Activated naive CD4-positive, alpha-beta T cell treated with anti-CD3 and anti-CD28 coated beads, Interleukin-2, amount 10 ng/mL, durations not matched to agents 7 days and 5 days (primary cell): Measurements from ENCODE around the gene LRP10.

ENCODE experiments used
- CTCF ChIA-PET: fragments of 350-600 bp; sonication (Branson Sonifier 250); formaldehyde crosslinking; loops from one replicate; lab custom pipeline; 2021; ENCODE audit warnings: antibody characterized with exemption; lab: Charles Lee
- DNase-seq: peaks from one replicate; pipeline ENCODE4 v3.0.0-alpha.2; 2020
- H3K27ac Mint-ChIP-seq: one replicate; pipeline ENCODE4 v1.8.0; 2021; ENCODE audit warnings: mild to moderate bottlenecking, moderate library complexity, mixed read lengths
- H3K27me3 Mint-ChIP-seq: one replicate; pipeline ENCODE4 v1.8.0; 2021; ENCODE audit warnings: mild to moderate bottlenecking, mixed read lengths
- H3K36me3 Mint-ChIP-seq: one replicate; pipeline ENCODE4 v1.8.0; 2021; ENCODE audit warnings: mixed read lengths
- H3K4me1 Mint-ChIP-seq: one replicate; pipeline ENCODE4 v1.8.0; 2021; ENCODE audit warnings: mixed read lengths
- H3K4me3 Mint-ChIP-seq: one replicate; pipeline ENCODE4 v1.8.0; 2021; ENCODE audit warnings: mild to moderate bottlenecking, moderate library complexity, mixed read lengths
- H3K9me3 Mint-ChIP-seq: one replicate; pipeline ENCODE4 v1.8.0; 2021; ENCODE audit warnings: mixed read lengths

The LRP10 gene

GRCh38 chr14:22882529-22883172 is 11.1 kb downstream of the LRP10 start:
- Mint-ChIP-seq H3K36me3 (peaks cover 16% of the 10 kb centered on the region), H3K4me3 (no peak overlapping the region), H3K4me1 (peaks cover 28% of the 10 kb centered on the region), H3K27ac (no peak overlapping the region), H3K27me3 (peaks cover 47% of the 10 kb centered on the region), H3K9me3 (no peaks in the 10 kb centered on the region)
- CTCF ChIA-PET: interaction anchor here (0.7 to 11.8 kb wide), 6 partner anchors 9 to 61 kb away, joined by 3 to 115 read pairs (median 5); partner anchors contain the start of gene LRP10
- peak; percentile 38 for DNase-seq

- DNase-seq: no peak
- Mint-ChIP-seq H3K4me1 (peaks cover 35% of the 10 kb centered on the region), H3K36me3 (peaks cover 10% of the 10 kb centered on the region), H3K4me3 (no peak within 1 kb of the TSS), H3K27ac (peak within 1 kb of the TSS; percentile 30), H3K27me3 (peaks cover 47% of the 10 kb centered on the region), H3K9me3 (no peaks in the 10 kb centered on the region)
- CTCF ChIA-PET: interaction anchor here (1.0 to 11.8 kb wide), 6 partner anchors 10 to 313 kb away, joined by 3 to 115 read pairs (median 5); partner anchors contain the start of gene LRP10
These were observed 11.8 kb downstream of the LRP10 start, which contains the start of gene REM2 for GRCh38 chr14:22883173-22883976. REM2 (plus strand) TSS chr14:22883222; CDS start chr14:22883288, 66 bp downstream.

GRCh38 chr14:22884076-22884737 is 12.7 kb downstream of the LRP10 start:
- no peak for DNase-seq
- Mint-ChIP-seq H3K9me3 (no peaks in the 10 kb centered on the region), H3K27ac (no peak overlapping the region), H3K27me3 (peaks cover 47% of the 10 kb centered on the region), H3K4me1 (peaks cover 40% of the 10 kb centered on the region), H3K36me3 (peaks cover 4% of the 10 kb centered on the region), H3K4me3 (no peak overlapping the region)
- CTCF ChIA-PET: interaction anchor here (0.5 to 11.8 kb wide), 6 partner anchors 11 to 749 kb away, joined by 3 to 115 read pairs (median 3); partner anchors contain the start of gene LRP10

- no peak overlapping the region for H3K4me3 Mint-ChIP-seq
- no peaks in the 10 kb centered on the region for H3K9me3 Mint-ChIP-seq
- CTCF ChIA-PET: interaction anchor here (0.5 to 11.8 kb wide), 9 partner anchors 11 to 750 kb away, joined by 3 to 115 read pairs (median 3); partner anchors contain the start of gene LRP10
- H3K36me3 Mint-ChIP-seq: peaks cover 5% of the 10 kb centered on the region
- H3K4me1 Mint-ChIP-seq: peaks cover 48% of the 10 kb centered on the region
- H3K27me3 Mint-ChIP-seq: peaks cover 47% of the 10 kb centered on the region
- H3K27ac Mint-ChIP-seq: no peak overlapping the region
- no peak for DNase-seq
These were observed 13.4 kb downstream of the LRP10 start for GRCh38 chr14:22884738-22885523.

GRCh38 chr14:22885975-22886374 is 14.4 kb downstream of the LRP10 start:
- Mint-ChIP-seq H3K27ac (peak overlapping the region; percentile 26), H3K27me3 (peaks cover 47% of the 10 kb centered on the region), H3K4me3 (peak overlapping the region; percentile 87), H3K36me3 (peaks cover 5% of the 10 kb centered on the region), H3K9me3 (no peaks in the 10 kb centered on the region), H3K4me1 (peaks cover 53% of the 10 kb centered on the region)
- CTCF ChIA-PET: interaction anchor here (0.9 to 11.8 kb wide), 7 partner anchors 10 to 121 kb away, joined by 3 to 115 read pairs (median 6); partner anchors contain the start of gene LRP10
- DNase-seq: no peak

GRCh38 chr14:22886500-22887259 is 15.1 kb downstream of the LRP10 start:
- H3K4me3 Mint-ChIP-seq: peak overlapping the region; percentile 87
- no peaks in the 10 kb centered on the region for H3K9me3 Mint-ChIP-seq
- DNase-seq: peak; percentile 86
- peaks cover 53% of the 10 kb centered on the region for H3K4me1 Mint-ChIP-seq
- CTCF ChIA-PET: interaction anchor here (0.9 to 11.8 kb wide), 4 partner anchors 9 to 13 kb away, joined by 3 to 115 read pairs (median 12); partner anchors contain the start of gene LRP10
- peaks cover 5% of the 10 kb centered on the region for H3K36me3 Mint-ChIP-seq
- peaks cover 47% of the 10 kb centered on the region for H3K27me3 Mint-ChIP-seq
- peak overlapping the region; percentile 95 for H3K27ac Mint-ChIP-seq

GRCh38 chr14:22887260-22887989 is 15.9 kb downstream of the LRP10 start:
- no peaks in the 10 kb centered on the region for H3K9me3 Mint-ChIP-seq
- CTCF ChIA-PET: interaction anchor here (1.1 to 11.8 kb wide), 4 partner anchors 9 to 96 kb away, joined by 3 to 115 read pairs (median 10); partner anchors contain the start of gene LRP10
- peak overlapping the region; percentile 87 for H3K4me3 Mint-ChIP-seq
- peaks cover 41% of the 10 kb centered on the region for H3K27me3 Mint-ChIP-seq
- peak overlapping the region; percentile 95 for H3K27ac Mint-ChIP-seq
- peaks cover 53% of the 10 kb centered on the region for H3K4me1 Mint-ChIP-seq
- DNase-seq: peak; percentile 72
- peaks cover 7% of the 10 kb centered on the region for H3K36me3 Mint-ChIP-seq

GRCh38 chr14:22887990-22888378 is 16.4 kb downstream of the LRP10 start:
- H3K36me3 Mint-ChIP-seq: peaks cover 7% of the 10 kb centered on the region
- peak overlapping the region; percentile 95 for H3K27ac Mint-ChIP-seq
- H3K4me1 Mint-ChIP-seq: peaks cover 51% of the 10 kb centered on the region
- no peaks in the 10 kb centered on the region for H3K9me3 Mint-ChIP-seq
- peak overlapping the region; percentile 87 for H3K4me3 Mint-ChIP-seq
- peak; percentile 42 for DNase-seq
- CTCF ChIA-PET: interaction anchor here (0.5 to 11.8 kb wide), 6 partner anchors 9 to 1062 kb away, joined by 3 to 115 read pairs (median 5); partner anchors contain the start of gene LRP10
- H3K27me3 Mint-ChIP-seq: peaks cover 35% of the 10 kb centered on the region

GRCh38 chr14:22888662-22889061 is 17.1 kb downstream of the LRP10 start:
- no peaks in the 10 kb centered on the region for H3K9me3 Mint-ChIP-seq
- H3K4me1 Mint-ChIP-seq: peaks cover 50% of the 10 kb centered on the region
- peak overlapping the region; percentile 87 for H3K4me3 Mint-ChIP-seq
- H3K36me3 Mint-ChIP-seq: peaks cover 7% of the 10 kb centered on the region
- peak overlapping the region; percentile 95 for H3K27ac Mint-ChIP-seq
- CTCF ChIA-PET: interaction anchor here (0.5 to 11.8 kb wide), 6 partner anchors 10 to 318 kb away, joined by 3 to 115 read pairs (median 5); partner anchors contain the start of gene LRP10
- DNase-seq: peak; percentile 38
- H3K27me3 Mint-ChIP-seq: peaks cover 28% of the 10 kb centered on the region

- Mint-ChIP-seq H3K4me1 (peaks cover 42% of the 10 kb centered on the region), H3K36me3 (peaks cover 7% of the 10 kb centered on the region), H3K4me3 (no peak overlapping the region), H3K27me3 (peaks cover 11% of the 10 kb centered on the region), H3K27ac (no peak overlapping the region), H3K9me3 (no peaks in the 10 kb centered on the region)
- CTCF ChIA-PET: interaction anchor here (1.0 to 11.8 kb wide), 5 partner anchors 10 to 40 kb away, joined by 3 to 115 read pairs (median 5); partner anchors contain the start of gene LRP10
- DNase-seq: no peak
These were observed 18.9 kb downstream of the LRP10 start for GRCh38 chr14:22890416-22890815.

GRCh38 chr14:22892488-22892887 is 20.9 kb downstream of the LRP10 start:
- peaks cover 5% of the 10 kb centered on the region for H3K36me3 Mint-ChIP-seq
- H3K4me3 Mint-ChIP-seq: no peak overlapping the region
- no peak for DNase-seq
- CTCF ChIA-PET: no interaction called here
- H3K4me1 Mint-ChIP-seq: peaks cover 27% of the 10 kb centered on the region
- H3K27me3 Mint-ChIP-seq: no peaks in the 10 kb centered on the region
- peak overlapping the region; percentile 69 for H3K27ac Mint-ChIP-seq
- H3K9me3 Mint-ChIP-seq: no peaks in the 10 kb centered on the region

GRCh38 chr14:22893706-22894105 is 22.2 kb downstream of the LRP10 start:
- H3K4me3 Mint-ChIP-seq: no peak overlapping the region
- H3K4me1 Mint-ChIP-seq: peaks cover 18% of the 10 kb centered on the region
- no peaks in the 10 kb centered on the region for H3K27me3 Mint-ChIP-seq
- no peaks in the 10 kb centered on the region for H3K9me3 Mint-ChIP-seq
- H3K36me3 Mint-ChIP-seq: peaks cover 10% of the 10 kb centered on the region
- no peak for DNase-seq
- no peak overlapping the region for H3K27ac Mint-ChIP-seq
- CTCF ChIA-PET: interaction anchor here (0.8 to 1.3 kb wide), 3 partner anchors 21 to 71 kb away, joined by 3 to 5 read pairs (median 3); no protein-coding TSS in a partner anchor
